T-helper 2 cell treated with Interferon-gamma antibody and Interleukin-4, amounts not matched to agents 5 μg/mL and 100 μg/mL, for 36 hours (primary cell): Measurements from ENCODE around the gene CCNL2.
"Not testable (repeated sequence)": the region's sequence is repeated elsewhere in the genome, so short reads cannot be mapped to it uniquely, and the experiment has no call there.

Source experiments
- DNase-seq: peaks from one replicate; pipeline ENCODE4 v3.0.0; 2021; ENCODE audit warnings: low spot score
- H3K27ac Mint-ChIP-seq: one replicate; pipeline ENCODE4 v1.8.0; 2021; ENCODE audit warnings: mild to moderate bottlenecking, mixed read lengths
- H3K27me3 Mint-ChIP-seq: one replicate; pipeline ENCODE4 v1.8.0; 2021; ENCODE audit warnings: low read depth, mixed read lengths
- H3K36me3 Mint-ChIP-seq: one replicate; pipeline ENCODE4 v1.8.0; 2021; ENCODE audit warnings: low read depth, mixed read lengths
- H3K4me1 Mint-ChIP-seq: one replicate; pipeline ENCODE4 v1.8.0; 2021; ENCODE audit warnings: low read depth, mixed read lengths
- H3K4me3 Mint-ChIP-seq: one replicate; pipeline ENCODE4 v1.8.0; 2022; ENCODE audit warnings: mild to moderate bottlenecking, moderate library complexity, mixed read lengths
- H3K9me3 Mint-ChIP-seq: one replicate; pipeline ENCODE4 v1.8.0; 2021; ENCODE audit warnings: mixed read lengths

Gene CCNL2

DNA sequence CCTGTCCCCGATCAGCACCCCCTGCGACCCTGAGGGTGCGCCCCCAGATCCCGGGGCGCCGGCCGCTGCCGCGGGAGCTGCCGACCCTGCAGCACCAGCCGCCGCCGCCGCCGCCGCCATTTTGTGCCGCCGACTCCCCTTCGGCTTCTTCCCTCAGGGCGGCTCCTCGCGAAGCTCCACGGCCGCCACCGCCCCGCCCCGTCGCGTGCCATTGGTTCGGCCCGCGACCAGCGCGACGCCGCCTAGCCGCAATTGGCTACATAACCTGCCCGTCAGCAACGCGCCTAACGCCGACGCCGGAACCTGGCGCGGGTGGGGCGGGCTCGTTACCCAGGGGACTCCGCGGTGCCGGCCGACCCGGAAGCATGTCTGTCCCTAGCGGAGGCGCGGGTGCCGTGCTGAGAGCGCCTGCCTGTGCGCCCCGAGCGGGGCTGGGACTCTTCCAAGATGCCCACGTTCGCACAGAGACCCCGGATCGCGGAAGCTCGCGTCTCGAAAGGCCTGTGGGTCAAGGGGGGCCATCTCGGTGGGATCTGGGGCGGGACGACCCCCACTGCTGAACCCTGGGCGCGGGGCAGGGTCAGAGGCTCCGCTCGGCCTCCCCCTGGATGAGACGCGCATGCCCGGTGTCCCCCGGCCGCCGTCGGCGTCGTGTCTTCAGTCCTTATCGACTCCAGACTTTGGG lies at the start of gene CCNL2:
Gene CCNL2, minus strand, starts transcription at position 149 of the 685 bp plus-strand sequence. Its CDS starts 29 bp downstream, at position 120.
- H3K27me3 Mint-ChIP-seq, result no peaks in the 10 kb centered on the region
- H3K27ac Mint-ChIP-seq, result peak within 1 kb of the TSS; percentile 87
- DNase-seq, result peak; percentile 99
- peak within 1 kb of the TSS; percentile 94 for H3K4me3 Mint-ChIP-seq
- no peaks in the 10 kb centered on the region for H3K9me3 Mint-ChIP-seq
- H3K4me1 Mint-ChIP-seq, result peaks cover 28% of the 10 kb centered on the region
- H3K36me3 Mint-ChIP-seq, result peaks cover 66% of the 10 kb centered on the region

DNA sequence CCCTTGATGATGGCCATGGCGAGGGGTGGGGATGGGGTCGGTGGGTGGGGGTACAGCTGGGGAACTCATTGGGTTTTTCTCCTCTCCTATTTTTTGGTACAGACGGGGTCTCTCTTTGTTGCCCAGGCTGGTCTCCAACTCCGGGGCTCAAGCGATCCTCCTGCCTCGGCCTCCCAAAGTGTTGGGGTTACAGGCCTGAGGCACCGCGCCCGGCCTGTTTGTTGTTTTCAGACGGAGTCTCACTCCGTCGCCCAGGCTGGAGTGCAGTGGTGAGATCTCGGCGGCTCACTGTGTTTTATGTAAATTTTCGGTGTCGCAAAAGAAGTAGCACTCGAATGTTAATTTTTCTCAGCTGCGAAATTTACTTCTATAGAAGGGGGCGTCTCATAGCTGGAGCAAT lies 47.5 kb upstream of the CCNL2 start:
- not testable (repeated sequence) for H3K4me1 Mint-ChIP-seq, H3K27me3 Mint-ChIP-seq, H3K36me3 Mint-ChIP-seq, DNase-seq, H3K4me3 Mint-ChIP-seq, H3K9me3 Mint-ChIP-seq, H3K27ac Mint-ChIP-seq

DNA sequence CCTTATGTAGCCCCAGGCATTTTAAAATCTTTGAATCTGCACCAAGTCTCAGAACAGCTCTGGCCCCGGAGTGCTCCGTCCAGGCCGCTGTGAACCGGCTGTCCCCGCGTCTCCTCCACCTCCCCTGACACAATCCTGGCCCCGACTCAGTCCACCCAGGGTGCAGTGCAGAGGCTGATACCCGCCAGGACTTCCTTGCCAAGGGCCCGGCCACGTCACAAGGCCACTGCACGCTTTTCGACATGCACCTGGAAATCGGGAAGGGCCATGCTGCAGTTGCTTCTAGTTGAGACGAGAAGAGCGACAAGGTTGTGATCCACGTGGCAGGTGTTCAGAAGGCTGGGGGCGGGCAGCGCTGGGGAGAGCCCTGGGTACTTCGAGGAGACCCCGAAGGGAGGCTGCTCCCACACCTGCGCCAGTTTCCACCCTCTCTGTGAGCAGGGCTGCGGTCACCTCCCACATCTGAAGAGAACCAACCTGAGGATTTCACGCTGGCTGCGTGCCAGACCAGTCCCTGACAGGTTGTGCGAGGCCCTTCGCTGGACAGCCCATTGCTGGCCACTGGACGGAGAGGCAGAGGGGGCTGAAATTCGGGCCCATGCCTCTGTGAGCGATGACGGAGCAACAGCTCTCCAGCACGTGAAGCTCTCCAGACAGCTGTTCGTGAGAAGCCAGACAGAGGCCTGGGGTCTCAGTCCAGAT lies 43.1 kb upstream of the CCNL2 start:
- Mint-ChIP-seq H3K9me3 (no peaks in the 10 kb centered on the region), H3K27ac (no peak overlapping the region), H3K36me3 (no peaks in the 10 kb centered on the region), H3K4me3 (no peak overlapping the region), H3K27me3 (no peaks in the 10 kb centered on the region), H3K4me1 (peaks cover 3% of the 10 kb centered on the region)
- DNase-seq, result no peak

DNA sequence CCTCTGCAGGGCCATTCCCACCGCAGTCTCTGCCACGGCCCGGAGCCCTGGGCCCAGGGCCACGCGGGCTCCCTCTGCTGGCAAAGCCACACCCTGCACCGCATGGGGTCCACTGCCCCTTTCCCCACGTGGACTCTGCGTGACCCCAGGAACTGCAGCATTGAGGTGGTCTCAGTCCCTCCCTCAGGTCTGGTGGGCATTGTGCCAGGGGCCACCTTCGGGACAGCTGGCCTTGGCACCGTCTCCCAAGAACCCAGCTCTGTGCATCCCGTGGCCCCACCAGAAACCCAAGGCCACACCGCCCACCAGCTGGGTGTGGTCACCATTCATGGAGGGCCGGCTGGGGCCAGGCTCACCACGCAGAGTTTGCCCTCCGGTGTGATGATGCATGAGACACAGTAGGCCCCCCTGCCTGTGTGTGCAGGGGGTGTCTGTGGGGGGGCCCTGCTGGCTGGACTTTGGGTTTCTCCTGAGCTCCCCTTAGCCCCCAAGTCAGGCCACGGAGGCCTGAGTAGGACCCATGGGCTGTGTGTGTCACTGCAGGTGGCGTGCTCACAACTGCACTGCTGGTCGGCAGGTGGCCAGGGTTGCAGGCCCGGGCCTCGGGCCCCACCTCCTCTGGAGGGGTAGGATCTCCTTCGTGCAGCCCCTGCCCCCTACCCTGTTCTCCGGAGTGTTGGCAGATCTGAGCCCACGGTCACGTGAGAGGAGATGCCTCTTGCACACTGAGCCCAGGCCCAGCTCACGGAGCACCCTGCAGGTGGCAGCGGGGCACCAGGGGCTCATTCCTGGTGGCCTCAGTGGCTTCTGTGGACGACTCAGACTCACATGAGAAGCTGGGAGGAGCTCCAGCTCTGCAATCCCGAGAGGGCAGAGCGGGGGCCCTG lies 42.1 kb upstream of the CCNL2 start:
- Mint-ChIP-seq H3K27me3 (peaks cover 3% of the 10 kb centered on the region), H3K4me1 (peaks cover 3% of the 10 kb centered on the region), H3K36me3 (no peaks in the 10 kb centered on the region), H3K27ac (no peak overlapping the region), H3K4me3 (no peak overlapping the region), H3K9me3 (no peaks in the 10 kb centered on the region)
- DNase-seq, result peak; percentile 37

DNA sequence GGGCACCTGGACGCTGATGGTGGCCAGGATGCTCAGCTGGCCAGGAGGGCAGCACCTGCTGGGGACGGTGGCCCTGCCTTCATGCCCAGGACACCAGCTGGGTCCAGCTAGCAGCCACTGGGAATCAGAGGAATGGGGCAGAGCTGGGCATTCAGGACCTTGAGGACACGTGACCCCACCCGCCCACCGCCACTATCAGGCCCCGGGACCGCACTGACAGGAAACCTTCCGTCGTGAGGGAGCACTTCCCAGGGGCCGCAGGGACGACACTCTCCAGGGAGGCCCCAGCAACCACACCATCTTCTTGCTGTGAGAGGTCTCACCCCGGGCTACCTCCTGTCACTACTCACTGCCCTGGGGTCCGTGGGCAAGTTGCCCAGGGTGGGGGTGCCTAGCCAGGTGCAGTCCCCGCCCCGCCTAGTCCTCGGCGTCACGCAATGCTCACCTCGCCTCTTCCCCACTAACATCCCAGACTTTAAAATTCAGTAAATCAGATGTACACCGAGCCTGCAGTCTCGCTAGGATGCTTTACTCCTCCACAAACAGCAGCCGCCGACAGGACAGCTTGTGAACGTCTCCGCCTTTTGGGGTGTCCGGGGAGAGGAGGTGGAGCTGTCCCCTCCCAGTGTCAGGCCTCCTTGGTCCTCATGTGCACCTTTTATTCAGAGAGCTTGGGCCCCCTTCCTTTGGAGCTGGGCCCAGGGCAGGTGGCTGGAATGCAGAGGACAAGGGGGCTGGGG lies 41.3 kb upstream of the CCNL2 start:
- Mint-ChIP-seq H3K4me1 (peaks cover 3% of the 10 kb centered on the region), H3K4me3 (no peak overlapping the region), H3K27me3 (peaks cover 4% of the 10 kb centered on the region), H3K27ac (no peak overlapping the region), H3K36me3 (no peaks in the 10 kb centered on the region), H3K9me3 (no peaks in the 10 kb centered on the region)
- DNase-seq, result no peak

DNA sequence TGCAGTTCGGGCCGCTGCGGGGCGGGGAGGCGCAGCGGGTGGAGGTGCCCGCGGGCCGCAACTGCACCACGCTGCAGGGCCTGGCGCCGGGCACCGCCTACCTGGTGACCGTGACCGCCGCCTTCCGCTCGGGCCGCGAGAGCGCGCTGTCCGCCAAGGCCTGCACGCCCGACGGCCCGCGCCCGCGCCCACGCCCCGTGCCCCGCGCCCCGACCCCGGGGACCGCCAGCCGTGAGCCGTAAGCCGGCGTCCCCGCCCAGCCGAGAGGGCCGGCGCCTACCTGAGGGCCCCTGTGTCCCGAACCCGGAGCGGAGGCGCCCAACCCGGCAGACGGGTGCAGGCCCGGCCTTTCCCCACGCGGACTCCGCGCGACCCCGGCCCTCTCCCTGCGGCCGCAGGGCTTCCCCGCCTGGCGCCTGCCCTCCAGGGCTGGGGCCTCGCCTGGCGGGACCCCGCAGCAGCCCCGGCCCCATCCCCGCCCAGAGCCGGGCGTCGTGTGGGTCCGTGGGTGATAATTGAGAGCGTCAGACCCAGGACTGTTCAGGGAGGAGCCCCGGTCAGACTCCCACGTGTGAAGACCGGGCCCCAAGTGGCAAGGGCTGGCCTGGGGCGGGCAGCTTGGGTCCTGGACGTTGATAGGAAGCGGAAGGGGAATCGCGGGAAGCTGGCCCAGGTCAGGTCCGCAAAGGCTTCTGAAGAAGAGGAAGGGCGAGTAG lies 40.6 kb upstream of the CCNL2 start:
- Mint-ChIP-seq H3K36me3 (no peaks in the 10 kb centered on the region), H3K27ac (no peak overlapping the region), H3K27me3 (peaks cover 8% of the 10 kb centered on the region), H3K4me1 (peaks cover 3% of the 10 kb centered on the region), H3K4me3 (no peak overlapping the region), H3K9me3 (no peaks in the 10 kb centered on the region)
- DNase-seq, result no peak

DNA sequence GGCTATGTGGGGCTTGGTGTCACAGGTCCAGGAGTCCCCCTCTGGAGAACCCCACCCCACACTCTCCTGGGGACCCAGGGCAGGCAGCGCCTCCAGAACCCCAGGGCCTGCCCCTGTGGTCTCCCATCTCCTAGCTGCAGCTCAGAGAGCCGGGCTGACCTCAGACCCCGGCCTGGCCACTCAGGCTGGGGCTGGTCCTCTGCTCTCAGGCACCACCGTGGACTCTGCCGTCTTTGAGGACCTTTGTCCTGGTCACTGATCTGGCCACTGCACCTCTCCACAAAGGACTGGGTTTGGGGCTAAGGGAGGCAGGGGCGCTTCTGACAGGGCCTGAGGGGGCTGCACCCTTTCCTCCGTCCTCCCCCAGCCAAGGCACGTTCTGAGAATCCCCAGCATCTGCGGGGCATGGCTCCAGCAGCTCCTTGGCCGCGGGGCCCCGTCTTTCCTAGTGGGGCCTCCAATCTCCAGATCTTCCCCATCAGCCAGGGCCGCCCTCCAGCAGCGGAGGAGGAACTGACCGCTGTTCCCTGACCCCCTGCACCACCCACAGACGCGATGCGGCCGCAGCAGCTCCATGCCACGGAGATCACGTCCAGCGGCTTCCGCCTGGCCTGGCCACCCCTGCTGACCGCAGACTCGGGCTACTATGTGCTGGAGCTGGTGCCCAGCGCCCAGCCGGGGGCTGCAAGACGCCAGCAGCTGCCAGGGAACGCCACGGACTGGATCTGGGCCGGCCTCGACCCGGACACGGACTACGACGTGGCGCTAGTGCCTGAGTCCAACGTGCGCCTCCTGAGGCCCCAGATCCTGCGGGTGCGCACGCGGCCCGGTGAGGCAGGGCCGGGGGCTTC lies 39.6 kb upstream of the CCNL2 start:
- H3K27ac Mint-ChIP-seq, result no peak overlapping the region
- peaks cover 3% of the 10 kb centered on the region for H3K4me1 Mint-ChIP-seq
- no peaks in the 10 kb centered on the region for H3K9me3 Mint-ChIP-seq
- H3K36me3 Mint-ChIP-seq, result no peaks in the 10 kb centered on the region
- H3K4me3 Mint-ChIP-seq, result no peak overlapping the region
- peaks cover 8% of the 10 kb centered on the region for H3K27me3 Mint-ChIP-seq
- DNase-seq, result no peak

DNA sequence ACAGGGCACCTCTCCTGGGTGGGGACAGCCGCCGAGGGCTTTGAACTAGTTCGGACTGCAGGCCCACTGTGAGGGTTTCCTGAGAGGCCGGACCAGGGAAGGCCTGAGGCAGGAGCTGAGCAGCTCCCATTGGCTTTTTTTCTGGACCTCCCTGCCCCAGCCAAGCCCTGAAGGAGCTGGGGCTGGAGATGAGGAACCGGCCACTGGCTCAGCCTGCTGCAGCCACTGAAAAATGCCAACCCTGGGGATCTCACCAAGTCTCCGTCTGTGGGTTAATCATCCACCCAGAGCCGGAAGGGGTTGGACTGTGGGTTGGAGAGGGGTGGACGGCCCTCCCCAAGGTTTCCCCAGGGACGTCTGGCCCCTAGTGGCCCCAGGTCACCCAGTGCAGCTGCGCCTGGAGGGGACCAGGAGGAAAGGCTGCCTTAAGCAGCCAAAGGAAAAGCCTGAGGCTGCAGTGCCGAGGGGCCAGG lies 38.8 kb upstream of the CCNL2 start:
- Mint-ChIP-seq H3K36me3 (no peaks in the 10 kb centered on the region), H3K4me3 (no peak overlapping the region), H3K27me3 (peaks cover 8% of the 10 kb centered on the region), H3K27ac (no peak overlapping the region), H3K4me1 (peaks cover 3% of the 10 kb centered on the region), H3K9me3 (no peaks in the 10 kb centered on the region)
- no peak for DNase-seq

DNA sequence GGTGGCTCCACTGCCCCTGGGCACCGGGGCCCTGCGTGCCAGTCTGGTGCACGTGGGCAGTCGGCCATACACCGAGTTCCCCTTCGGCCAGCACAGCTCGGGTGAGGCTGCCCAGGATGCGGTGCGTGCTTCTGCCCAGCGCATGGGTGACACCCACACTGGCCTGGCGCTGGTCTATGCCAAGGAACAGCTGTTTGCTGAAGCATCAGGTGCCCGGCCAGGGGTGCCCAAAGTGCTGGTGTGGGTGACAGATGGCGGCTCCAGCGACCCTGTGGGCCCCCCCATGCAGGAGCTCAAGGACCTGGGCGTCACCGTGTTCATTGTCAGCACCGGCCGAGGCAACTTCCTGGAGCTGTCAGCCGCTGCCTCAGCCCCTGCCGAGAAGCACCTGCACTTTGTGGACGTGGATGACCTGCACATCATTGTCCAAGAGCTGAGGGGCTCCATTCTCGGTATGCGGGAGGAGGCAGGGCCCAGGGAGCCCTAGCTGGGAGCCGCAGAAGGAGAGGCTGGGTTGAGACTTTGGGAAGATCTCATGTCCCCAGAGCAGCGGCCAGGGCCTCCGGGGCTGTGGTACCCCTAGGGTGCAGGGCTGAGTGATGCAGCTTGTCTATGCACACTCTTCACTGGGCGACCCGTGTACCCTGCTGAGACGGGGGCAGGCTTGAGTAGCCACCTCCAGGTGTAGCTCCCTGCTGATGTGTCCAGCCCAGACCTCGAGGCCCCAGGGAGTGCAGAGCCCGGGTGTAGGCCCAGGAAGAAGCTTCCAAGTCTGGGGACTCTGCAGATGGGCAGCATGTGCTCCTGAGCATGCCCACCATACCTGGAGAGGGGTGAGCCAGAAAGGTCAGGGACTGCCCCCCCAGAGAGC lies 38.1 kb upstream of the CCNL2 start:
- Mint-ChIP-seq H3K27ac (no peak overlapping the region), H3K4me1 (peaks cover 3% of the 10 kb centered on the region), H3K27me3 (peaks cover 8% of the 10 kb centered on the region), H3K9me3 (no peaks in the 10 kb centered on the region), H3K4me3 (no peak overlapping the region), H3K36me3 (no peaks in the 10 kb centered on the region)
- DNase-seq, result no peak

DNA sequence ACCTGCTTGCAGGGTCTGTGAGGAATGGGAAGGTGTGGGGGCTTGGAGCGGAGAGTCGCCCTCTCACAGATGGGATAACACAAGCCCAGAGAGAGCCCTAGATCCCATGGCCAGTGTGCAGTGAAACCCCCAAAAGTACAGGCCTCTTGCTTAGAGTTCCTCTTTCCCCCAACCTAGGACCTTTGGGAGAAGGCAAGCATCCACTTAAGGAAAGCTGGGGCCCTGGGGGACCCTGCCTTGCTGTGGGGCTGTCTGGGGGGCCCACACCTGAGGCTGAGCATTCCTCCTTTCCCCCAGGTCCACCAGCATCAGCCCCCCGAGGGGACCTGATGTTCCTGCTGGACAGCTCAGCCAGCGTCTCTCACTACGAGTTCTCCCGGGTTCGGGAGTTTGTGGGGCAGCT lies 37.5 kb upstream of the CCNL2 start:
- no peak for DNase-seq
- no peak overlapping the region for H3K27ac Mint-ChIP-seq
- H3K4me1 Mint-ChIP-seq, result peaks cover 3% of the 10 kb centered on the region
- no peaks in the 10 kb centered on the region for H3K9me3 Mint-ChIP-seq
- H3K27me3 Mint-ChIP-seq, result peaks cover 8% of the 10 kb centered on the region
- no peaks in the 10 kb centered on the region for H3K36me3 Mint-ChIP-seq
- H3K4me3 Mint-ChIP-seq, result no peak overlapping the region

DNA sequence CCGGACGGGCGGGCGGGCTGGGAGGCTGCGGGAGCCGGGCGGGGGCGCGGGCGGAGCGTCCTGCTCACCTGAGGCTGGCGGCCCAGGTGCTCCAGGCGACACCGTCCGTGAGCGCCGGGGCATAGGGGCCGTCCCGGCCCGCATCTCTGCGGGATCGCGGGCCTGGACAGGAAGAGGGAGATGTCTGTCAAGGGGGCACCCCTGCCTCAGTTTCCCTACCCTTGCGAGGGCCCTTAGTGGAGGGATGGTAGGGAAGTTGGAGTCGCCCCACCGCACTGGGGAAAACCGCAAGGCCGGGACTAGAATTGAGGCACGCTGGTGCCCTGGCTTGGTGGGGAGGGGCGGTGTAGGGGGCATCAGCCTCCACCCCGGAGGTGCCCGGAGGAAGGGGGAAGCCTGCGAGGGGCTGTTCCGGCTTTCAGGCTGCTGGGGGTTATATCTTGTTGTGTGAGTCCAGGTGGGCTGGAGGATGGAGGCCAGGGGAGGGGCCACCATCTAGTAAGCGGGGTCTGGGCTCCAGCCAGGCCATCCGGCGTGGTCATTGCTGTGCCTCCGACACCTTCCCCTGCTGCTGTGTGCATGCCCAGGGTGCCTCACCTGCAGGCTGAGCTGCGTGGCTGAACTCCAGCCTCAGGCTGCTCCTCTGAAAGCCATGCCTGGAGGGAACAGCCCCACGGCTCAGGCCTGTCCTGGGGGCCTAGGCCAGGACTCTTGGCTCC lies 36.9 kb upstream of the CCNL2 start:
- Mint-ChIP-seq H3K27ac (no peak overlapping the region), H3K9me3 (no peaks in the 10 kb centered on the region), H3K36me3 (no peaks in the 10 kb centered on the region), H3K27me3 (peaks cover 8% of the 10 kb centered on the region), H3K4me1 (peaks cover 3% of the 10 kb centered on the region), H3K4me3 (peak overlapping the region; percentile 59)
- no peak for DNase-seq
